K562 (cell line): Measurements from ENCODE around the gene ALDH8A1. TPM values are rescaled to one million over a fixed set of nuclear protein-coding genes. Genes with fewer than 3 reads are reported as not detected.
A peak's percentile ranks its signal among the peaks of the same experiment; 100 is the strongest.

Experiments
- ARNT ChIP-seq, 2 experiments: fragments of 450-650 bp; IDR thresholded peaks; 2 replicates each; pipeline ENCODE4 v1.6.1; 2016; ENCODE audit warnings: mild to moderate bottlenecking in 1 of 2
- CEBPZ ChIP-seq: fragments of 150-350 bp; IDR thresholded peaks from 2 replicates; pipeline ENCODE4 v1.6.1; 2014; ENCODE audit warnings: low read depth, mild to moderate bottlenecking, low read length, borderline replicate concordance
- DACH1 ChIP-seq: fragments of 450-650 bp; IDR thresholded peaks from 2 replicates; pipeline ENCODE4 v1.6.1; 2018; ENCODE audit not compliant: partially characterized antibody
- KDM2B ChIP-seq: fragments of 250-450 bp; sonication (Bioruptor Pico); IDR thresholded peaks from 2 replicates; pipeline ENCODE4 v1.8.0; 2021; ENCODE audit warnings: mild to moderate bottlenecking, moderate library complexity
- MAFG ChIP-seq: fragments of 450-650 bp; conservative IDR thresholded peaks from 2 replicates; pipeline ENCODE4 v1.6.1; 2016; ENCODE audit warnings: missing genetic modification characterization, missing compliant biosample characterization
- MAX ChIP-seq: sonication (generic); formaldehyde crosslinking; IDR thresholded peaks from 2 replicates; pipeline ENCODE4 v1.9.0; 2022; ENCODE audit warnings: mild to moderate bottlenecking, missing genetic modification reagents
- MBD2 ChIP-seq: sonication (generic); IDR thresholded peaks from 2 replicates; pipeline ENCODE4 v1.6.1; 2016; ENCODE audit warnings: low read depth, borderline replicate concordance
- NFIX ChIP-seq: fragments of 250-450 bp; sonication (Bioruptor Pico); IDR thresholded peaks from 2 replicates; pipeline ENCODE4 v1.4.0; 2020; ENCODE audit warnings: low read depth, mild to moderate bottlenecking, moderate library complexity
- PTTG1 ChIP-seq: fragments of 450-650 bp; IDR thresholded peaks from 2 replicates; pipeline ENCODE4 v1.6.1; 2016; ENCODE audit warnings: low read depth, mild to moderate bottlenecking, missing genetic modification characterization, missing compliant biosample characterization
- TCFL5 ChIP-seq: fragments of 250-450 bp; sonication (Bioruptor Pico); conservative IDR thresholded peaks from 2 replicates; pipeline ENCODE4 v1.6.1; 2021; ENCODE audit warnings: mild to moderate bottlenecking, moderate library complexity, matching md5 sums
- TFE3 ChIP-seq: fragments of 450-650 bp; formaldehyde crosslinking; IDR thresholded peaks from 2 replicates; pipeline ENCODE4 v1.4.0; 2020; ENCODE audit warnings: mild to moderate bottlenecking, mixed read lengths
- USF1 ChIP-seq: sonication (generic); formaldehyde crosslinking; IDR thresholded peaks from 2 replicates; pipeline ENCODE4 v1.9.0; 2022; ENCODE audit warnings: mild to moderate bottlenecking, missing genetic modification reagents
- ZBTB49 ChIP-seq: sonication (generic); formaldehyde crosslinking; IDR thresholded peaks from 2 replicates; pipeline ENCODE4 v1.8.0; 2022; ENCODE audit warnings: missing genetic modification reagents, mild to moderate bottlenecking, borderline replicate concordance
- ZNF584 ChIP-seq: fragments of 200-800 bp; sonication (Bioruptor generic); IDR thresholded peaks from 2 replicates; pipeline ENCODE4 v1.6.1; 2016; ENCODE audit warnings: low read depth, mild to moderate bottlenecking, missing genetic modification characterization, missing compliant biosample characterization
- ZNF696 ChIP-seq: fragments of 250-450 bp; sonication (Bioruptor Pico); conservative IDR thresholded peaks from 2 replicates; pipeline ENCODE4 v1.4.0; 2020; ENCODE audit warnings: mild to moderate bottlenecking, moderate library complexity
- ZNF740 ChIP-seq, 3 experiments: fragments of 200-800 bp in 1 of 3; sonication (Bioruptor generic) in 1 of 3; sonication (generic) in 1 of 3; formaldehyde crosslinking in 1 of 3; IDR thresholded peaks; 2 replicates each; pipeline versions ENCODE4 v1.6.1 to v1.8.0; 2016 to 2022; ENCODE audit warnings: mild to moderate bottlenecking in 2 of 3, missing compliant biosample characterization in 2 of 3, missing genetic modification characterization in 2 of 3, missing genetic modification reagents in 1 of 3
- ZNF76 ChIP-seq: fragments of 250-450 bp; sonication (Bioruptor Pico); IDR thresholded peaks from 2 replicates; pipeline ENCODE4 v1.4.0; 2020; ENCODE audit warnings: mild to moderate bottlenecking, moderate library complexity, borderline replicate concordance
- polyA plus RNA-seq, 8 experiments: library from polyadenylated mRNA; depleted of rRNA in 4 of 8; stranded (reverse) in 5 of 8; unstranded in 3 of 8; fragments of >200 nt; fragmentation: Nextera tagmentation in 2 of 8; fragmentation: Illumina TruSeq in 1 of 8; extraction: Ambion mirVana in 2 of 8; extraction: Trizol in 1 of 8; gene quantifications; 2 replicates each; pipeline versions ENCODE4 v1.2.1 to v1.2.3, GENCODE V29; 2011 to 2014; ENCODE audit warnings: inconsistent platforms in 1 of 8, missing spikeins in 1 of 8
- total RNA-seq, 7 experiments: library from RNA; depleted of rRNA in 6 of 7; stranded (reverse); fragments of >200 nt in 6 of 7; fragmentation: Illumina TruSeq in 2 of 7; extraction: Trizol in 2 of 7; gene quantifications; 2 replicates each; pipeline versions ENCODE4 v1.2.1 to v1.2.3, GENCODE V29; 2011 to 2021; ENCODE audit warnings: low replicate concordance in 1 of 7

ALDH8A1 gene
- total and polyA plus RNA-seq, 9 of the 15 experiments (the other 6 are each of a cell fraction or from before 2014, with no cell fraction given), result 0.03 to 0.18 (median 0.04) TPM; not detected in 2

GRCh38 chr6:134954272-134955000 is 4.5 kb upstream of the ALDH8A1 start (continued):
- TF ChIP-seq USF1 (no peak), MBD2 (no peak), MAX (CRISPR knock-in tag) (no peak), ZBTB49 (CRISPR knock-in tag) (no peak), NFIX (CRISPR knock-in tag) (no peak), ZNF584 (CRISPR knock-in tag) (no peak), TFE3 (CRISPR knock-in tag) (no peak), TCFL5 (CRISPR knock-in tag) (no peak), CEBPZ (no peak), PTTG1 (tag) (no peak), ZNF76 (CRISPR knock-in tag) (no peak), MAFG (peak; percentile 64), KDM2B (CRISPR knock-in tag) (no peak), DACH1 (no peak), ZNF740 (CRISPR knock-in tag; IDR thresholded peaks at IDR 0.05) (no peak), ZNF740 (tag; IDR thresholded peaks at IDR 0.05) (no peak), ARNT (IDR thresholded peaks at IDR 0.05) (no peak), ZNF696 (CRISPR knock-in tag) (no peak)
